Hepatic stellate cell (primary cell): Measurements from ENCODE around the gene UGT1A7.

Source experiments
- DNase-seq: peaks from one replicate; pipeline ENCODE4 v3.0.0; 2011; ENCODE audit warnings: low spot score

Gene UGT1A7

DNA sequence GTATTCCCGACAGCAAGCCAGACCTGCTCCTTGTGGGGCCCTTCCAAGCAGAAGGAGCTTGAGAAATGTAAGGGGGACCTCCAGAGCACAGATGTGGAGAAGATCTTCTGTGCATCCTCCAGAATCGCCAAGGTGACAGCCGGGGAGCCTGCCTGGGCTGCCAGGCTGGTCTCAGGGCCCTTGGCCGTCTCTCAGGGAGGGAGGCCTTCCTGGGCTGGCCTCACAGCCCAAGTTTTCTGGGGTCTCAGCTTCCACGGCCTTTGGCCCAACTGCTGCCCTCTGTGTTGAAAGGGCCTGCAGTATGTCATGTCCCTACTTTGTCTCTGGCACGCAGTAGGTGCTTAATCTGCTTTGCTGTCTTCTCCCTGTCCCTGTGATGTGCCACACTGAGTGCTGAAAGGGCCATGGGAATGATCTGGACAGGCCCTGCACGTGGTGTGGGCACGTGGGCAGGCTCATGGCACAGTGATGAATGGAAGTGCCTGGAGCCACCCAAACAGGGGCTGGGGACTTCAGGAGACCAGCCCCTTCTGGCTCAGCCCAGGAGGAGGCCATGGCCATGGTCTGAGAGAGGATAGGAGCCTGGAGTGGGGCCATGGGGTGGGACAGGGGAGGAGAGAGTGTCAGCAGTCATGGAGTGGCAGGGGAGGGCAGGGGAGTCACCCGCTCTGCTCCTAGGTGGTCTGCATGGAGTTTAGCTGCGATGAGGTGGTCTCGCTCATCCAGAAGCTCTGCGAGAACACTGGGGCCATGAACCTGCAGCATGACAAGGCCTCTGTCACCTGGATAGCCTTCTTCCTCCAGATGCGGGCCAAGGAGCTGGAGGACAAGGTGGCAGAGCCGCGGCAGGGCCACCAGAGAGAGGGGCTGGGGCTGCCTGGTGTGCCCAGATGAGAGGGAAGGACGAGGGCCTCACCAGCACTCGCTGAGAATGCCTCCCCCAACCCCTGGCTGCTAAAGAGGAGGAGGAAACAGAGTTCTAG, 137.2 kb downstream of the UGT1A7 start:
- no peak for DNase-seq

DNA sequence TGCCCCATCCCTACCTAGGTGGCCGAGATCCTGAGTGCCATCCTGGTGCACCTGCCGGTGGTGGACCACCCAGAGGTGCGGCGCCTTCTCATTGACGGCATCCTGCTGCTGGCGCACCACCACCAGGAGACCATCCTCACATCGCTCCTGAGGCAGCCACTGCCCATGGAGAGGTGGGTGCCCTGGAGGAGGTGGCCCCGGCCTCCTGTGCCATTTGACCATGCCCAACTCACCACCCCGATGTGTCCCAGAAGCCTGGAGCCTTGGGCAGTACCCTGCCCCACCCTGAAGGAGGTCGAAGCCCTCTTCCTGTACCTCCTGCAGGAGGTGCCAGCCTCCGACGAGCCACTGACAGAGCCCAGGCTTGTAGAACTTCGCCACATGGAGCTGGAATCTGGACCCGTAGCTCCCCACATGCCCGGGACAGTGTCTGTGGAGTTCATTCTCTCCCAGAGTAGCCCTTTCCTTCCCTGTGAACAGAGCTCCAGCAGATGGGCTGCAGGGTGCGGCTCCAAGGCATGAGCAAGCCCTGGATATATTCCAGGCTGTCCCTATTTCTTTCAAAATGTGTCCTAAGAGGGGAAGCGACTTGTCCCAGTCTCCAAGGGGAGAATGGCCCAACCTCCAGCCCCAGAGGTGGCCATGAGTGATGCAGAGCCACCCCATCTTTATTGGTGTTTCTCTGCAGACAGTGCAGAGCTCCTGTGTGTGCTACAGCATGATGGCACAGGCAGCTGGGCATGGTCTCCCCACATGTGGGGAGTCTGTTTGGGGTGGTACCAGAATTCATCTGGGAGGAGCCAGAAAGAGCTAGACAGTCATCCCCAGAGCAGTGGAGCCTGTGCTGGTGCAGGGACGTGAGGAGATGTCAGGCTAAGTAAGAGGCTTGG, 138.4 kb downstream of the UGT1A7 start:
- DNase-seq, result no peak

DNA sequence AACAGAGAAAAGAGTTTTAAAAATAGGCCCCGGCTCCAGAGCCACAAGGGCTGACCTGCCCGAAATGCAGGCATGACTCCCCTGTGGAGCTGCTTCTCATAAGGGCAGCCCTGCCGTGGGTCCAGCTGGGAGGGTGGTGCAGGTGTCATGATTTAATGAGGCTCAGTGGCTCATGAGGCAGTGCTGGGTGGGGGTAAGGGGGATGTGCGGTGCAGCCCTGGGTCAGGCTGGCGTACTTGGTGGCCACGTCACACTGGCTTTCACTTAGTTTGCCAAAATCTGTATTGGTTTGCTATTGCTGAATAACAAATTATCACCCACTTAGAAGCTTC, 139.0 kb downstream of the UGT1A7 start:
- no peak for DNase-seq

DNA sequence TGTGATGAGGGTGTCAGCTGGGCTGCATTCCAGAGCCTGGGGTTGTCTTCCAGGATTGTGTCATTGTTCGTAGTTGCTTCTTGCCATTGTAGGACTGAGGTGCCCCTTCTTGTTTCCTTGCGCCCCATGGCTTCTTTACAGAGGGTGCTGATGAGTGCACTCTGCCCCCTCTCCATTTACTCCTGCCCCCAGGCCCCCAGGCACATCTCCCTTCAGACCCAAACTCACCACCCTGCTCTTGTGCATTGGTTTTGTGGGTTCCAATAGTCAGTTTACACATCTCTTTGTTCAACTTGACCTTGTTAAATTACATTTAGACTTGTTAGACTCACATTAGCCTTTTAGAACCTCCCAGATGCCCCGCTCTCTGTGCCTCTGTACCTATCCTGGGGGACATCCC, 139.5 kb downstream of the UGT1A7 start:
- no peak for DNase-seq

DNA sequence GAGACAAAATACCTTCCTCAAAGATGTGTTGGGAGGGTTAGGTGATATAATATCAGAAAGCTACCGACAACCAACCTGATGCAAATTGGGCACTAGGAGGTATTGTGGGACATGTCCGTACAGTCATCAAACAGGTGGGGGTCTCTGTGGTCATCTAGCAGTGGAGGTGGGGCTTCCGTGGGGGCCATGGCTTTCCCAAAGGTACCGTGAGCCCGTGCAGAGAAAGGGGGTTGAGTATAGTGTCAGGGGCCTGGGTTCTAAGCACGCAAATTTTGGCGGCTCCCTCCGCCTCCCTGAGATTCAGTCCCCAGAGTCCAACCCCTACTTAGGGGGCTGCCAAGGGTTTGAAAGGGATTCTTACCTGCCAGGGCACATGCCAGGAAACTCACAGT, 140.0 kb downstream of the UGT1A7 start:
- no peak for DNase-seq

DNA sequence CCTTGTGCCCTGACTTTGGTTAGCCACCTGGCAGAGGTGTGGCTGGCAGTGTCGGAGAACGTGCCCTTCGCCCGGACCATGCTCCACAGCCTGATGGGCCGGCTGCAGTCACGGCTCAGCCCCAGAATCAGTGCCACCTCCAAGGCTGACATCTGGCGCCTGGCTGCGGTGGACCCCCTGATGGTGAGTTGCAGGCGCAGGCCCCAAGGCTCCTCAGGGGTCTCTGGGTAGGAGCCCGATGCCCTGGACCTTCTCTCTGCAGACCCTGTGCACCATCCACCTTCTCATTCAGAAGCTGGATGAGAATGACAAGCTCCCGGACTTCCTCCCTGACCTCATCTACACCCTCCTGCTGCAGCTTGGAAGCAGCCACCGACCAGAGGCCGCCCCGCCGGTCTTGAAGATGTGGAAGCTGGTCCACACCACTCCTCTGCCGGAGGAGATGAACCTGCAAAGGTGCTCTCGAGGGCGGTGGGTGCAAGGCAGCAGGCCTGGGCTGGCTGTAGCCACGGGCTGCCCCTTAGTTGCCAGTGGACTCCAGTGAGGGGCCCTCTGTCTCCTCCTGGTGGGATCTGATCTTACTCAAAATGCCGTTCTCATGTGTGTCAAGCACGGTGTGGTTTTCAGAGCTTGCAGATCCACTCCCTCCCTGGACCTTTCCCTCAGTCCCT, 140.5 kb downstream of the UGT1A7 start:
- no peak for DNase-seq
